Activated gamma-delta T cell treated with anti-CD3 and anti-CD28 coated beads, Interleukin-2, amount 50 U/mL, for 16 hours (primary cell): ENCODE results near the gene LRIG3.
"Not testable (repeated sequence)": the region's sequence is repeated elsewhere in the genome, so short reads cannot be mapped to it uniquely, and the experiment has no call there.

Source experiments
- DNase-seq: peaks from one replicate; pipeline ENCODE4 v3.0.0-alpha.2; 2020; ENCODE audit warnings: low read depth

LRIG3 gene

DNA sequence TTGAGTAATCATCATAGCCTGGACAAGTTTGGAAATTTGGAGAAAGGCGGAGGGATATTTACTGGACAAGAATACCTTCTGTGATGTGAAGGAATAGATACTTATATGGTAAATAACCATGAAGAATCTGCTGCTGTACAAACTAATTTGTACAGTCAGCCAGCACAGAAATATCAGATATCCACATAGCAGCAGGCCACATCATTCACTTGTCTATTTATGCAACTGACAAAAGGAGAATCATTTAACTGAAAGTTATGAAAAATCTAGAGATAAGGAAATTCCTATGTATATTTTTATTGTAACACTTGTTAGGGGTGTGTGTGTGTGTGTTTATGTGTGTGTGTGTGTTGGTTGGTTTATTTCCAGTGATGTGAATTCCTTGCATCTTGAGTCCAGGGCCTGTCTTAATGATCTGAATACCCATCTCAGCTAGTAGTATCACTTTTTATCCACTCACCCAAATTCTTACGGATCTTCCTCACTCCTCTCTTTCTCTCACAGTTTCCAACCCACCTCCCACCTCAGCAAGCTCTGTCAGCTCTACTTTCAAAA, 10.5 kb upstream of the LRIG3 start:
- no peak for DNase-seq

DNA sequence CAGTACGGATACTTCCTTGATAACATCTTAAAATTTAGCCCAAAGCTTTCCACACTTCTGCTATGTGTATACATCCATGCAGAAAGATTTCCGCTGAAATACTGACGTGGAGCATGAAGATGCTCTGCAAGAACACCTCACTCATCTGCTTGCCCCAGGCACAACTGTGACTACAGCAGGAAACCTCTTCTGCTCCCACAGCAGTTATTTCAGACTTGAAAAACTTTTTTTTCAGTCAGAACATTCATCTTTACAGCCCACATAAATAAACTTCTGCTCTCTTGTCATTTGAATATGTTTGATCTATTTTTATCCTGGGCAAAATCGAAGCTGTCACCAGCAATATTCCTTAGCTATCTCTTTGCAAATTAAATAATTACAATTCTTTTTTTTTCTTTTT, 6.8 kb upstream of the LRIG3 start:
- no peak for DNase-seq

DNA sequence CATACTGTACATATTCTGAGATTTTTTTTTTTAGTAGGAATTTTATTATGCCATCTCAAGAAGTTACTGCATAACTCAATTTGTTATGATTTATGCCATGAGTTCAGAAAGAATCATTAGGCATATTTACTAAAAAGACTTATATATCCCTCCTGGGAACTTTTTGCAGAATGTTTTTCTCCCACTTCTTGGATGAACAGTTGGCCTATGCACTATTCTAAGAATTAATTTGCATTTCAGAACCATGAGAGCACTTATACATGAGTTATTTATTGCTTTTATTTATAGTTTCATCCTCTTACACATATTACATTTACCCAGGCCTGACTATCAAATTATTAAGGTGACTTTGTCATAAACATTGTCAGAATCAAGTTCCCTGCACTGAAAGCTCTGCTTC, 6.3 kb upstream of the LRIG3 start:
- no peak for DNase-seq

DNA sequence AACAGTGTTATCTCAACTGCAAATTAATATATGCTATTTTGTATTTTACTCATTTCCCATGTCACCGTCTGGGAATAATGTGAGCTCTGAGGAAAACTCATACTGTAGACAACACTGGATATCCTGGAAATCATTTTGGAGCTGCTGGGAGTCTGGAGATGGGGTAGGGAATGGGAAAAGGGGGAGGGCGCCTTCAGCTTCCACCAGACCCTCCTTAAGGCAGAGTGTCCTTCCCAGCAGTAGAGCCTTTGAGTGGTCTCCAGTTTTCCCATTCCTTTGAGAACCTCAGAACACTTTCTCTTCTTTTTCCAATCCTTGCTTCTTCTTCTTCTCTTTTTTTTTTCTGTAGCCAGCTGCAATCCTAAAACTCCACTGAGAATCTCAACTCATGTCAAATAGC, 5.4 kb upstream of the LRIG3 start:
- no peak for DNase-seq

DNA sequence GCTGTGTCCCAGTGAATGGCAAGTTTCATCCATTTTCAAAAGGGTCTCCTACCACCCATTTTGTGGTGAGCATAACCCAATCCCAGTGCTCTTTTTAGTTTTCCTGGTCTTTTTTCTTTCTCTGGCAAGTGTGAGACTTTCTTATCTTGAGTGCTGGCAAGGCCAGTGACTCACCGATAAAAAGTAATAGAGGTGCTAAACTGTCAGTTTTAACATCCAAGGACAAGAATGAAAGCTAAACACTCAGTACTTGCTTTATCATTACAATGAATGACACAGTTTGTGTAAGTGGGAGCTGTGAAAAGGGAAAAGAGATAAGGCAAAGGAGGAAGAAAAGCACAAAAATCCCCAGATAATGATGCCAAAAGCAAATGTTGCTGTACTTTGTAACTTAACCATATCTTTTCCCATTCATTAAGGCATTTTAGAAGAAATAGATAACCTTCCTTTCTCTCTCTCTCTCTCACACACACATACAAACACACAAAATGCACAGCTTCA, 4.9 kb upstream of the LRIG3 start:
- DNase-seq = no peak

DNA sequence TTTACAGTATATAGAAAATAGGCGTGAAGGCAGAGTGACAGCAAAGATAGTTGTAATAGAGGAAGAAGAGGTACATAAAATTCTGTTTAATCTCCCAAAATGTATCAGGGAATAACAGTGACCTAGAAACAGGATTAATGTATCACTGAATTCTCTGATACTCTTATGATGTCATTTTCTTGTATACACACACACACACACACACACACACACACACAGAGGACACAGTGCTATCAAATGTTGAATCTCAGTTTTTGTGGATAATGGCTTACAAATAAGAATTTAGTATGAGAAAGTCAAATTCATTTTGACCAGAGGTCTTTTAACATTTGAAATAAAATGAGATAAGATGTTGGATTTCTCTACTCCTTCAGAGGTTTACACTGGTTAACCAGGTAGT, 4.3 kb upstream of the LRIG3 start:
- DNase-seq = no peak

DNA sequence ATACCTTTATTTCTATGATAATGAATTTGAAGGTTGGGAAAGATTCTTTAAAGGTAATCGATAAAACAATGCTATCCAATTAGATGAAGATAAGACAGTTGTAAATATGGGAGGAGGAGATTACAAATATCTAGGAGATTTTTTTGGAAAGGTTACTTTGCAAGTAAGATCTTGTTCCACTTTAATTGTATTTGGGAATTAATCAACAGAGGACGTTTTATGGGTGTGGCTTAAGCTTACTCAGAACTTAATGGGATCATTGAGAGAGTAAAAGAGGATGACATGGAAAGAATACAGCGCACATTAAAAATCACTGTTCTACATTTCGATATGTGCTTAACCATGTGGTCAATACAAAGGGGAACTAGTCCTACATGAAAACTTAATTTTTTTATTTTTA, 3.5 kb upstream of the LRIG3 start:
- DNase-seq = no peak

DNA sequence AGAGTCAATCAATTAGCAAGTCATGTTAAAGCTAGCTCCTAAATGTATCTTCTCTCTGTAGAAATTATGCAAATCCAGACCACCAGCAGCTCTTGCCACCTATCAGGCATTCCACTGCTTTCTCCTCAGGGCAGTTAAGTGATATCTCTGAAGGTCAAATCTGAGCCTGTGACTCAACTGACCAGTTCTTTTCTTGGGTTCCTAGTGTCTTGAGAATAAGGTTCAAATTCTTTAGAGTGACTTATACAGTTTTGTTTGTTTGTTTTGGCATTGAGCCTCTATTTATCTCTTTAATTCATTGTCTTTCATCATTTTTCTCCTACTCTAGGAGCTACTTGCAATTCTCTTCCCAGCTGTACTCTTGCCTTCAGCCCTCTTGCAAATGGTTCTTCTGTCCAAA, 2.5 kb upstream of the LRIG3 start:
- DNase-seq = no peak

DNA sequence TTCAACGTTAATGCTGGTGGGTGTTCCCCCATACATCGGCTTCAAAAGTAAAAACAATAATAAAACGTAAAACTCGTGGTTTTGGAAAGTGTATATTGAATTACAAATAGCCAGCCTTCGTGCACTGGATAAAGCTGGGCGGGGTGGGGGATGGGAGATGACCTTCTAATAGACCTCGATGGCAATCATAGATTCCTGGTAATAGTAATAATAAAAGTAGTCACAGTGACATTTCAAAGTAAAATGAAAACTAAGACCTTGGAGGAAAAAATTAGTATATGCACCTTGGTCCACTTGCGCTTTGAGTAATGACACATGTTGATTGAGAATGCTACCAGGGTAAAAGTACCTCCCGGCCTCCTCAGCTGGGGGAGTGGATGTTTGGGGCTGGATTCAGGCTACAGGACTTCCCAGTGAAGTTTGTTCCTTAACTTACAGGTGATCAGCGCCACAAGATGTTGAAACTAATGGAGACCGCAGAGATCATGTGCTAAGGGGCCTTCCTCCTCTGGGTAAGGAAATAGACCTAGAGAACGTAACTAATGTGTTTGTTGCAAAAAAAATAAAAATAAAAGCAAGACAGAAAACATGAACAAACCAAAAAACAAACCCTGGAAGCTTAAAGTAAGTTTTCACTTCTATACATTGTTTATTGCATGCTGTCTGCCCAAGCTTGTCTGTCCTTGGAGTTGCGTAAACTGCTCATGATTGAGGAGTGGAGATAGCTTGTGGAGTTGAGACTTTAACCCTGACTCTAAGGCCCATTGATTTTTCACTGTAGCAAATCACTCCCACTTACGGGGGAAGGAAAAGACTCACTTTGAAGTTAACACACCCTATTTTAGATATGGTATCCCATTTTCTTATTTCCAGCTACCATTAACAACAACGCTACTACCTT, 907 bp upstream of the LRIG3 start:
- DNase-seq = no peak

DNA sequence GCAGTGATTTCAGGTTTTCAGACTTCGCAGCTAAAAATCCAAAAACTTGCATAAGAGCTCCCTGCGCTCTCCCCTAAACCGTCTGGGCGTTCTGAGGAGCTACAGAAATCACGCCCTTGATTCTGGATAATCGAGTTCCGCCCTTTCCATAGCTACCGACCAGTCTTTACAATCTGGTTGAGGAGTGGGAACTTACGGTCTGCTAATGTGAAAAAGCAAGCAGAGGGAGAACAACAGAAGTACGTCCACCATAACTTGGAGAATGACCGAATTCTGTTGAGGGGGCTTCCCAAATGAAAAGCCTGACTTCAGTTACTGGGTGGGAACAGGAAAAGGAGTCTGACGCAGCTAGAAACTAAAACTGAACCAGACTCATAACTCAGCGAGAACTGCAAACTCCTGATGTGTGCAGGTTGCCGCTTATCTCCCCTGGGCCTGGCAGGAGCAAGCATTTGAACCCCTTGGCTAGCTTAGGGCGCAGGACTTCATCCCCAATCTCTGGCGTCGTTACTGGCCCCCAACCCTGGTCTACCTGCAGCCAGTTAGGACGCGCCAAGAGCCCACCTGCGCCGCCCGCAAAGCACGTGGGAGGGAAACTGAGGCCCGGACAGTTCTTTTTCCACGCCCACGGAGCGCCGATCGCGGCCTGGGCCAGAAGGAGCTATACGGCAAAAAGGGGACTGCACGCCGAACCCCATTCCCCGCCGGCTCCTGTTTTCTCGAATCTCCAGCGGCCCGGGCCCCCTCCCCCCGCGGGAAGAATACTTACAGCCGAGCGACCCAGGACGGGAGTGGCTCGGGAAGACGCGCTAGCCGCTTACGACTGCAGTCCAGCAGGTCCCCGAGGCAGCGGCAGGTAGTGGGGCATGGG, 838 bp downstream of the LRIG3 start:
- no peak for DNase-seq

DNA sequence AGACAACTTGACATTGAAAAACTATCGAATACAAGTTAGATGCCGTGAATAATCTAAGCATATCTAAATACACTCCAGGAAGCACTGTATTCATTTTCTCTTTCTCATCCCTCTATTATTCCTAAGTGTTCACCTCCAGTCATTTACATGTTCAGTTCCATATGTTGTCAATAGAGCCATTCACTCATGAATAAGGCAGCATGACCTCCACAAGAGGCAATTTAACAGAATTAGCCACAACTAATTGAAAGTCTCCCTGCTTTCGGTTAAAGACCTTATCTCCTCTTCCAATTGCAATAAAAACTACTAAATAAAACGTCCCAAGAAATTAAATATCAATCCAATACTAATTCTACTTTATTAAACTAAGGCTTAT, 1.8 kb downstream of the LRIG3 start:
- DNase-seq = no peak

DNA sequence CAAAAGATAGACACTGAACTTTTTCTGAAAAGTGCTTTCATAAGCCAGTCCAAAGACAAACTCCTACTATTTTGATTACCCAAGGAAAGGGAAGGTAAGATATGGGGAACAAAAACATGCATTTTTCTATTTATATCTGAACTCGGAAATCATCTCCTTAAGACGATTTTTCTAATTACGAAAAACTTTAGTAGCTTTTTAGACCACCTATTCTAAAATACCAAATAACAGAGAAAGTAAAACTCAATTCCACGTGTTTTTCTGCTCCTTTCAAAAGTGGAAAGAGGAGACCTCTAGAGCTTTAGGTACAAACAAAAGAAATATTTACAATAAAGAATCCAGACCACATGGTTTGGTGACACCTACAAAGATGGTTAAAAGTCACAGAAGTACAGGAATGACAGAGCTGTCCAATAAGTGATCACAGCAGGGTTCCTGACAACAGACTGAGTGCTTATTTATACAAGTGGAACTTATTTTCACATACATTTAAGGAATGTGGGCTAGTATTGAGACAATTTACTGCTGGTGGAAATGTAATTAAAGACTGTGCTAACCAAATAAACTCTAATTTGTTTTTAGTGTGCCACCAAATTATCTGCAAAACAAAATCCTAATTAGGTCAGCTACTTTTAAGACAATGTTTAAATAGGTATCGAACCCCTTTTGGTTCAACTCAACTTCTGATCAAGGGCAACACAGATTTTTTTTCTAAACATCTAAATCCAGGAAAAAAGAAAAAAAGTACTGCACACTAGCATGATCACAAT, 2.4 kb downstream of the LRIG3 start:
- no peak for DNase-seq

DNA sequence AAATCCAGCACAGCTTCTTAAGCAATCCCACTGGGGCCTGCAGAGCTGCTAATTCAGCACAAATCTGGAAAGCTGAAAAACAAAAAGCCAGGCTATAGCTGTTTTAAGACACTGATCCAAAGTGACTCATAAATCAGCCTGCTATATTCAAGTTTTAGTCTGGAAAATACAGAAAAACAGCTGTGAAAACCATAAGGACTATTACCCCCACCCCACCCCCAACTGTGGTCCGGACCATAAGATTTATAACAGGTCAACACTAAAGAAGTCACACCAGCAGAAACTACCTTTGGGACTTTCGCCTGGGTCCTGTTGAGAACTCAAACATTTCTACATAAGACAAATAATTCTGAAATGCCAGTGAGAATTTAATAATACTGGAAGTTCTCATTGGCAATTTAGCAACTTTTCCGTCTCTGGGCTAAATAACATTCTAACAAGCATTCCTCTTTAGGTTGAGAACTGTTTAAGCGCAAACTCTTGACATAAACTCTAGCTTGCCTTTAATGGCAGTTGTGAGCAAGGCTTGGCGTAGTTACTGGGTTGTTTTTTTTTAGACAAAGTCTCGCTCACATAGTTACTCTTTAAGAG, 3.3 kb downstream of the LRIG3 start:
- no peak for DNase-seq

DNA sequence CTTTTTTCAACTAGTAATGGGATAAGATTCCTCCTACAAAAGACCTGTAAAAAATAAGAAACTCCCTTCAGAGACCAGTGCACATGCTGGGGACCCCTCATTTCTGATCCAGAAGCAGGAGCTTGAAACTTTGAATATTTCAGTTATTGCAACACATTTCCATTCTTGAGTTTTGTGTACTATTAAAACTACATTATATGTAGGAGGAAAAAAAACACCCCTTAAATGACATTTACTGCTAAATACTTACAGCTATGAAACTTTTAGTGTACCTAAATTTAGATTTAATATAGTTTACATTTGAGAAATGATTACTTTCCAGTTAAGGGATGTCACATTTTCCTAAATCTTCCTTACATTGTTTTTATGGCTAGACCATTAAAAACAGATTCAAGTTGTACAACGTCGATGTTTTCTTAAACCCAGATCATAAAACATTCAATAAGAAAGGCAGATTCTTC, 4.1 kb downstream of the LRIG3 start:
- DNase-seq = no peak

DNA sequence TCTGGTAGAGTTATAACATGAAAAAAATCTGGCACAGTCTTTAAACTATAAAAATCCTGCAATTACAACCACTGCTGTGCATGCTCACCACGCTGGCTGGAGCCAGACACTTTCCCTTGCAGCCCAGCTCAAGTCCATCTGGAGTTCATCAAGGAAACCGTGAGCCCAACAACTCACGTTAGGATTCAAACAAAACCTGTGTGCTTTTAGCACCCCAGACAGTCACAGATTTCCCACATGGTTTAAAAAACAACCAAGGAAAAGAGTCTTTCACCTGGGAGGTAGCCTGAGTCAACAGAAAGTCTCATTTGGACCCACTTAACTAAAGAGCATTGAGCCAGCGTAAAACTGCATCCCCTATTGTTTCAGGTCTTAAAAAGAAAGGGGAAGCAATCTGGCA, 4.7 kb downstream of the LRIG3 start:
- DNase-seq = no peak

DNA sequence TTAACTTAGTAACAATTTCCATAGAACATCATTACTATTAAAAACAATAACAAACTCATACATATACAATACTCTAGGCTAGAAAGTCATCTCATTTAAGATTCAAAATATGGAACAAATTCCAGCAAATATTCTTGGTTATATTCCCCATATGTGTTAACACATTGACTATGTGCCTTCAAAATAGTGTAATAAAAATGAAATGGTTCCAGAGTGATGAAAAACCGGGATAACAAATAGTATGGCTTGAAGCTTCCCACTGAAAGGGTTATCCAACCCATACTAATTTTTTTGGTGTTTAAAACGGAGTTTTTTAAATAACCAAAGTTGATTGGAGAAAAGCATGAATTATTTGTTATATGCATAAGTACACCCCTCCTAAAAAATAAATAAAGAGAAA, 5.3 kb downstream of the LRIG3 start:
- DNase-seq = no peak

DNA sequence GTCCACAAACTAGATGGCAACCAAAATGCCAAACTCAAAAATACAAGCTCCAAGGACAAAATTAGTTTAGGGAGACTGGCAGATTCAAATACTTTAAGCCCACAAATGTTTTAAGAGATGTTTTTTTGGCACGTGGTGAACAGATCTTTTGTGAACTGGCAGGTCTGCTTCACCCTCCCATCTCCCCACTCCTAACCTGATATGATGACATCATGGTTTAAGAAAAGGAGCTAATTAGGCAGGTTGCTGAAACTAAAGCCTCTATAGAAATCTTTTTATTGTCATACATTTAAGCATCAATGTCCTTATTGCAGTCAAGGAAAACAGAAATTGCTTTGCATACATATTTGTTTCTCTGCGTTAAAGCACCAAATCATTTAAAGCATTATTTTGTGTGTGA, 5.8 kb downstream of the LRIG3 start:
- DNase-seq = no peak

DNA sequence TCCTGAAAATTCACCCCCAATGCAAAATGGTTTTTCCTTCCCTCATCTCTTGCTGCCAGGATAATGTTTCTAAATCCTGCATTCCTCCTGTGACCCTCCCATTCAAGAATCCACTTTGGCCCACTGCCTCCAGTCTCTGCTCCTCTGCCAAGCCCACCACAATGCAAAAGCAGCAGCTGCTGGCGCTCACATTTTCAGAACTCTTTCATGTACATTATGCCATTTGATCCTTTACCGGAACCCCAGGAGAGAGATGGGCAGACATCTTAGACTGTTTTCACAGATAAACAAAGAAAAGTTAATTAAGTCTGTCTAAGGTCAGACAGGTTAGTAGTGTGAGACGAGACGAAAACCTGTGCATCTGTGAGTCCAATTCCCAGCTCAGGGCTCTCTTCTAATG, 12.9 kb downstream of the LRIG3 start:
- no peak for DNase-seq

DNA sequence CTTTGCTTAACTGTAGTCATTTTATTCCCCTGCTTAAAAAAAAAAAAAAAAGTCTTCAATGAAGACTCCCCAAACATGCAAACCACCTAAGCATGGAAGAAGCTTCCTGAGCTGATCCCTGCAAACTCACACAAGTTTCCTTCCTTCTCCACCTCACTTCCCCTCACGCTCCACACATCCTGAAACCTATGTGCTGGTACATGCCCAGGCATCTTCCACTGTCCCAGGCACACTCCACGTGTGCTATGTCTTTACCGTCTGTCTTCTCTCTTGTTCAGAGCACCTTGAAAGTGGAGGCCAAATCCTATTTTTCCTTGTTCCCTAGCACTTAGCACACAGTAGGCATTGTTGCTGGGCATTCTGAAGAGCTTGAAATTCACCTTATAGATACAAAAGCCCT, 13.4 kb downstream of the LRIG3 start:
- no peak for DNase-seq

DNA sequence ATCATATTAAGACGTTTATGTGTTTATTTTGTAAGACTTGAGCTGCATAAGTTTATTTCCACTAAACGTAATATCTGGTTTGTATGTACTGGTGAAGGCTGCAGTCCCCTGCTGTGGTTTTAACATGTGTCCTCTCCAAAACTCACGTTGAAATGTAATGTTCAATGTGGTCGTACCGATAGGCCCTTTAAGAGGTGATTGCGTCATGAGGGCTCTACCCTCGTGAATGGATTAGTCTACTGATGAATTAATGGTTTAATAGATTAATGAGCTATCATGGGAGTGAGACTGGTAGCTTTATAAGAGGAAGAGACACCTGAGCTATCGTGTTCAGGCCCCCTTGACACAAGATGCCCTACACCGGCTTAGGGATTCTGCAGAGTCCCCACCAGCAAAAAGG, 14.9 kb downstream of the LRIG3 start:
- no peak for DNase-seq

DNA sequence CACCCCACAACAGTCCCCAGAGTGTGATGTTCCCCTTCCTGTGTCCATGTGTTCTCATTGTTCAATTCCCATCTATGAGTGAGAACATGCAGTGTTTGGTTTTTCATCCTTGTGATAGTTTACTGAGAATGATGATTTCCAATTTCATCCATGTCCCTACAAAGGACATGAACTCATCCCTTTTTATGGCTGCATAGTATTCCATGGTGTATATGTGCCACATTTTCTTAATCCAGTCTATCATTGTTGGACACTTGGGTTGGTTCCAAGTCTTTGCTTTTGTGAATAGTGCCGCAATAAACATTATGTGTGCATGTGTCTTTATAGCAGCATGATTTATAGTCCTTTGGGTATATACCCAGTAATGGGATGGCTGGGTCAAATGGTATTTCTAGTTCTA, 17.6 kb downstream of the LRIG3 start:
- DNase-seq = not testable (repeated sequence)

DNA sequence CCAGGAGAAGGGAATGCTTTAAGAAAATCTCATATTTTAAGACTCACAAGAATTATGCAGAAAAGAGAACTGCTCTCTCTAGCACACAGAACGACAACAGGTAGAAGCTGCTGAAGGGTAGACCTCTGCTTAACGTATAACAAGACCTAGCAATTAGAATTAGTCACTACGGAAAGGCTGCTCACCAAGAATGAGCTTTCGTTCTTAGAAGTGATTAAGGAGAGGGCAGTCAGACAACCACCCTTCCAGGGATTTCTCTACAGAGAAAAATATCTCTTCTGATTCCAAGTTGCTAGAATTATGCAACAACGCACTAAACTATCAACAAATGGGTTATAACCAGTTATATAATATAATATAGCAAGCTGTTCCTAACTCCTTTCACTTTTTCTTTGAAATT, 18.6 kb downstream of the LRIG3 start:
- no peak for DNase-seq
